GM18519 (cell line): ENCODE measurements around the gene PYROXD2.
"Not testable (repeated sequence)": the region's sequence is repeated elsewhere in the genome, so short reads cannot be mapped to it uniquely, and the experiment has no call there.

Experiments
- ATAC-seq: cut with Tn5 transposase; IDR thresholded peaks from one replicate; pipeline ENCODE4 v1.9.1; 2021; ENCODE audit warnings: mild to moderate bottlenecking, moderate library complexity; ENCODE audit not compliant: unreplicated experiment, low FRiP score

The PYROXD2 gene

DNA sequence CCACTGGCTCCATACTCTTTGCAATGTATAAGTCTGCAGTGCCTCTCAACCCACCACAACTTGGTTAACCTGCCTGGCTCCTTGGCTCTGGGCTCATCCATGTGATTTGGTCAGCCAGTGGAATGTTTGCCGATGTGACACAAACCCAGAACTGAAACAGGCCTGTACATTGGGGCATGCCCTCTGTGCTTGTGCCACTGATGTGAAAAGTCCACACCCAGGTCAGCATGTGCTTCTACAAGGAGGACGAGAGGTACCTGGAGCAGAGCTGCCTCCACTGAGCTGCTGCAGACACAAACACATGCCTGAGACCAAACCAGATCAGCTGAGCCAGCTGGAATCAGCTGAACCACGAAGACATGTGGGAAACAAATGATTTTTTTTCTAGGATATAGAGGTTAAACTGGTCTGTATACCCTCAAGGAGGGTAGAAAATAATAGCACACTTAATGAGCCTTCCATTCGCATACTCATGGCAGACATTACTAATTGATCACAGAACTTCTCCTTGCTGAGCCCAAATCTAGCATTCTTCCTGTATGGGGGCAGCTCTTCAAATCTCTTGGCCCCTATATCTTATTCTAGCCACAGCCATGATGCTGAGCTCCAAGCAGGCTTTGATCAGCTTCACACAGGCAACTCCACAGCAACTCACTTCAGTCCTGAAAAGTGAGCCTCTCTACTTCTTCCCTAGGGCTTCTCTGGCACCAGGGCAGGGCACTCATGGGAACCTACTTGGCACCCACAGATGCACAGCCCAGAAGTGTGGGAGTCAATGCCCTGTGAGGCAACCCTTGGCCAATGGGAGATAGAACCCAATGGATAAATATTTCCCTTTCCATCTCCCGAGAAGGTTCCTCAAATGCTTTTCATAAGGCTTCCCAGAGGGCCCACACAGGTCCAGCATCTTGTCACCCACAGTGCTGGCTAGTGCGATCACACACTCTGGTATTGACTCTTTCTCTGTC is 18.6 kb downstream of the PYROXD2 start:
- ATAC-seq, result no peak

DNA sequence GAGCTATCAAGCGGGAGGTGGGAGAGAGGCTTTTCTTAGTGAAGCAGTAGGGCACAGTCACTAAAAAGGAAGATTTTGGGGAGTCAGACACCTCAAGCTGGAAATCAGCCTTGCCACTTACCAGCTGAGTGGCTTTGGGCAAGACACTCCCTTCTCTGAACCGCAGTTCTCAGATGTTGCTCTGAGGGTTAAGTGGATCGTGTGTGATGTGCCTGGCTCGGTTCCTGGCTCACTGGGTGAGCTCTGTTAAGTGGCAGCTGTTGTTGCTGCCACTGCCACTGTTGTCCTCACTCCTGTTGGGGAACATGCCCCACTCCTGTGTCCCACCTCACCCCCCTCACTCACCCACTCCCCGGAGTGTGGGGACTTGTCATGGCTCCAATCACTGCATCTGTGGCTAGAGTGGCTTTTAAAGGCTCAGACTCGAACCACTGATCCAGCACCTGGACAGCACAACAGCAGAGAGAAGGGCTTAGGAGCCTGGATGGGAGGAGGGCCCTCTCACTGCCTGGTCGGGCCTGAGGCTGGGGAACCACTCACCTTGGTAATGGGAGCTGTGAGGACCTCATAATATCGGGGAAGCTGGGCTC is 20.0 kb downstream of the PYROXD2 start:
- ATAC-seq, result no peak

DNA sequence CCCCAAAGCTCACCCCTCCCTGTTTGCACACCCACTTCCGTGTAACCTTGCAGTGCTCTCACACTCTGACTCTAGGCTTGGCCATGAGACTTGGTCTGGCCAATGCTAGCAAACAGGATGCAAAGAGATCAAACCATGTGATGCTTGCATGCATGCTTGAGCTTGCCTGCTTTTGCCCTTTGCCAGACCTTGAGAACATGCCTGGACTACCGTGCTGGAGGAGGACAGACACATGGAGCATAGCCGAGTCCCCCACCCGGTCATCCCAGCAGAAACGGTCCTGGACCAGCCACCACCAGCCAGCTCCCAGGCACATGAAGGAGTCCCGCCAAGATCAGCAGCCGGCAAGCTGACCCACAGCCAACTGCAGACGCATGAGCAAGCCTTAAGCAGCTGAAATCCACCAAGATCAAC is 23.4 kb downstream of the PYROXD2 start:
- ATAC-seq, result peak; percentile 75

DNA sequence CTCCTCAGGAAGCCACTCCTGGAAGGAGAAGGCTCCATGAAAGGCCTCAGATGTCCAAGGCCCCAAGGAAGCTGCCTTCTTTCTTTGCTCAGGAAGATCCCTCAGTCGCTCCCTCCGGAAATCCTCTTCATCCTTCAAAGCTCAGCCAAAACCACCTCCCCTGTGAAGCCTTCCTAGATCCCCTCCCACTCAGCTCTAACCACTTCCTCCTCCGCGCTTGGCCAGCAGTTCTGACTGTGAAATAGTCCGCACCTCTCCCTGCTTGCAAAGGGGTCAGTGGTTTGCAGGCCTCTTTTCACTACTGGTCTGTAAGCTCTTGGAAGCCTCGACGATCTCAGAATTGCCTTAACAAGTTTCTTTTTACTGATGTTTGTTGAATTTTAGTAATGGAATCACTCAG is 23.9 kb downstream of the PYROXD2 start:
- ATAC-seq, result peak; percentile 36

DNA sequence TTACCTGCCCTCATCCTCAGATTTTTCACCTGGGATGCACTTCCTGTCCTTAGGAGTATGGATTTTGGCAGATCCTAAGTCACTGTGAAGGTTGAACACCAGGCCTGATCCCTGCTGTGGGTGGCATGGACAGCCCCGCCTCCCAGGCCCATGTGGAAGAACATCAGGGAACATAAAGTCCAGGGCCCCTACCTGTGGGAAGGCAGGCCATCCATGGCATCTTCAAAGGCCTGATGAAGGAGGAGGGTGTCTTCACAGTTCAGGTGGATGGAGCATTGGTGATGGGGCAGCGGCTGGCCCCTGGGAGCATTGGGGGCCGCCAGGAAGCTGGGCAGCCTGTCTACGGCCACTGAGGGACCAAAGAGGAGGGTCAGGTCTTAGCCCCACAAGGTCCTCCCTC is 24.6 kb downstream of the PYROXD2 start:
- ATAC-seq, result no peak

DNA sequence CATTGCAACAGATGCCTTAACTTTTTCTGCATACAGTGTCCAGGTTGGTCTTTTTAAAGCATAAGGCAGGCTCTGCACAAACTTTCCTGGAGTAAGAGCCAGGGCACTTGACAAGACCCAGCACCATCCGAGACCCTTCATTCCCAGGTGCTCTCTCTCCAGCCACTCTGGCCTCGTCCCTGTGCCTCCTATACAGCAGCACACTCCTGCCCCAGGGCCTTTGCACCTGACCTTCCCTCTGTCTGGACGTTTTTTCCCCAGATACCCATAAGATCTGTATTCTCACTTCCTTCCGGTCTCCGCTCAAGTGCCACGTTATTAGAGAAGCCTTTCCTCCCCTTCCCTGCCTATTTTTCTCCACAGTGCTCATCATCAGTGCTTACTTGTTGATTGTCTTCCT is 25.6 kb downstream of the PYROXD2 start:
- ATAC-seq, result no peak

DNA sequence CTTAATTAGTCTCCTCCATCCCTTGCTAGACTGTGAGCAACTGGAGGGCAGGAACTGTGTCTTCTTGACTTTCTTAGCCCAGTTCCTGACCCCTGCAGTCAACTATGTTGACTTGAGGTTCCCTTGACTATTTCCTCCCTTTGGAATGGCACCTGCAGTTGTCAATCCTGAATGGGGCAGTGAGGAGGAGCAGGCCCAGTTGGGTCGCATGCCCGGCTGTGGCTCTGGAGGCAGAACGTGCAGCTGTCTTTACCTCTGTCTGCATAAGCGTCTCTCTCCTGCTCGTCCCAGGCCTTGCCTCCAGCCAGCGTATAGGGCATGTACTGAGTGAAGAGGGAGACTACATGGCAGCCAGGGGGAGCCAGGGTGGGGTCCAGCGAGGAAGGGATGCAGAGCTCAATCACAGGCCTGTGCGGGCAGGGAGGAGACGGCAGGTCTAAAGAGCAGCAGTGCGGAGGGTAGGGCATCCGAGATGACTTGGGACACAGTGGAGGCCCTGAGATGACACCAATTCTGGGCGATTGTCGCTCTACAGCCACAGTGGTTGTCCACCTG is 26.8 kb downstream of the PYROXD2 start:
- no peak for ATAC-seq

DNA sequence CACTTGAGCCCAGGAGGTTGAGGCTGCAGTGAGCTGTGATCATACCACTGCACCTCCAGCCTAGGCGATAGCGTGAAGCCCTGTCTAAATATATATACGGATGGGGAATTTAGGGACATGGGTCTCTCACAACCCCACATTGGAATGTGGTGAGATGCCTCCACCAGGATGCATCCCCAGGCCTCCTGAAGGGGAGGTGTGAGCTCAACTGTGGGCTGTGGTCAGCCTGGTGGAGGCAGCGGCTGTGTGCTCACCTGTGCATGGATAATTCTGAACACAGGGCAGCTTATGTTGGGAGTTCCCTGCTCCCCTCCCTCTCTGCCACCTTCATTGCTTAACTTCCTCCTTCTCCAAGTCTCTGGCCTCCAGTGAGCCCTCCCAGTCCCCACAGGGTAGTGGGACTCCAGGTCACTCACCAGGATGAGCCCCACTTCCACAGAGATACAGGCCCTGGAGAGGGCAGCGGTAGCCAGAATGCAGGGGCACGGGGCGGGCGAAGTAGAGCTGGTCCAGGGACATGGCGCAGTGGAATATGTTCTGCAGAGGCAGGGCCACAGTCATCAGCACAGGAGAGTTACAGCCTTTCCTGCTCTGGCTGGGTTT is 30.4 kb downstream of the PYROXD2 start:
- ATAC-seq, result no peak

DNA sequence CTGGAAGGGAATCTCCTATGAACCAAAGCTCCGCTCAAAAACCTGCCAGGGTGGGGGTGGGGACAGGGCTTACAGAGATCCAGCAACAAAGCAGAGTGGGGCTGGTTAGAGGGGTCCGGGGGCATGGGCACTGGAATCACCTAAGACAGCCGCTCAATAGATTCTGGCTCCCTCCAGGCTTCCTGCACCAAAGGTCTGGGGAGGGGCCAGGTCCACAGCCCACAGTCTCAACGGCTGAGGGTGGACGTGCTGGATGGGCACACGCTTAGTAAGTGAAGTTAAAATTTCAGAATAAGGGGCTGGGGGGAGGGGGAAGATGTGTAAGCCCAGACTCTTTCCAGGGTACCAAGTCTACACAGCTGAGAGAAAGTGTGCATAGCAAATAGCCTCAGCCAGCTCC is 31.1 kb downstream of the PYROXD2 start:
- ATAC-seq, result no peak

DNA sequence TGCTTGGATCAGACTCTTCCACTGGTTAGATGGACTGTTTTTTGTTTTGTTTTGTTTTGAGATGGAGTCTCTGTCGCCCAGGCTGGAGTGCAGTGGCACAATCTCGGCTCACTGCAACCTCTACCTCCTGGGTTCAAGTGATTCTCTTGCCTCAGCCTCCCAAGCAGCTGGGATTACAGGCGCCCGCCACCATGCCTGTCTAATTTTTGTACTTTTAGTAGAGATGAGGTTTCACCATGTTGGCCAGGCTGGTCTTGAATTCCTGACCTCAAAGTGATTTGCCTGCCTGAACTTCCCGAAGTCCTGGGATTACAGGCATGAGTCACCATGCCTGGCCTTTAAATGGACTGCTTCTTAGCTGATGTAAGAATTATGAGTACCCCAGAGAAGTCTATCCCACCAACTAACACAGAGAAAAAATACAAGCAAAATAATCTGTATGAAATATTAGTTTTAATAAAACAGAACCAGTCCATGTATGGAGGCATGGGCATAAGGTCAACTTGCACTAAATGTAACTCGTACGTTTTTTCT is 31.8 kb downstream of the PYROXD2 start:
- ATAC-seq, result not testable (repeated sequence)

DNA sequence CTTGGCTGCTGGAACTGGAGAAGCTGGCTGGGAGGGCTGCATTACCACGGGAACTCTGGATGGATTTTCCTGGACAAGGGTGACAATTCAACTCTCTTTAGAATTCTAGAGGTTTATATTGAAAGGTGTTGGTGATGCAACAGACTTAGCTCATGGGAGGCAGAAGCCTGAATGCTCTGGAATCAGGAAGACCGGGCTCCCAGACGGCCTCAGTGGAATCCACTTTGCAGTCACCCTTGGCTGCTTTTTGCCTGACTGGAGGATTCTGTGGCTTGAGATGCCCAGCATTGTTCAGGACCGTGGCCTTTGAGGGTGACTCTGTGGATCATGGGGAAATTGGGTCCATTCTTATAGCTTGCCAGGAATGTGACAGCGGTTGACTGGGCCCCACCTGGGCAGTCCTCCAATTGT is 32.3 kb downstream of the PYROXD2 start:
- no peak for ATAC-seq

DNA sequence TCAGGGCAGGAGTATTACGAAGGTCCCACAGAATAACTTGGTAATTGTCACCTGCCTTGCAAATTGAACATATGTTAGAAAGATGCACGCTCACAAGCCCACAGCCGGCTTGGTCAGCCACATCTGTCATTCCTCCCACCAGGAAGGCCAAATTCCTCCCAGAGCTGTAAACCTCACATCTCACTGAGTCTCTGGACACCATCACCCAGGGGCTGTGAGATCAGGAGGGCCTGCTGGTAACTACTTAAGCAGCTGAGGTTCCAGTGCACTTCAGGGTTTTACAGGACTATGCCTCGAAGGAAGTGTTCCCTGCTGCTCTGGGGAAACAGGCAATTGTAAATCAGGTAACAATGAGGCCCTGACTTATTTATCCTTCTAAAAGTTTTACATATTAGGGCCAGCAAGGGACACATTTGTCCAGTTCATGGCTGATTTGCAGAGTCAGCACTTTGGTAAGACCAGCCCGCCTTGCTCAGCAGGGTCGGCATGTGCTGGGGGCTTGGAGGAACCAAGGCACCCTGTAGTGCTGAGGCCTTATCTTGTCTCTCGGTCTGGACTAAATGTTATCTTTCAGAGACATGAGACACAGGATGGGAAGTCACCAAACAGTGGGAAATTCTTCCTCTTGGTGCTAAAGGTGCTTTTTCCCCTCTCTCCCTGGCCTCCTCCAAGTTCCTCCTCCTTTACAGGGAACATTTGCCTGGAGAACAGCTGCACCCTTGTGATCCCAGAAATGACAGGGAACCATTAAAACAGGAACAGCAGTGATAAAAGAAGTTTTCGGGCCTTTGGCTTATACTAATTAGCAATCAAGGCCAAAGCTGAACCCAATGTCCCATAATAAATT is 34.3 kb downstream of the PYROXD2 start:
- no peak for ATAC-seq

DNA sequence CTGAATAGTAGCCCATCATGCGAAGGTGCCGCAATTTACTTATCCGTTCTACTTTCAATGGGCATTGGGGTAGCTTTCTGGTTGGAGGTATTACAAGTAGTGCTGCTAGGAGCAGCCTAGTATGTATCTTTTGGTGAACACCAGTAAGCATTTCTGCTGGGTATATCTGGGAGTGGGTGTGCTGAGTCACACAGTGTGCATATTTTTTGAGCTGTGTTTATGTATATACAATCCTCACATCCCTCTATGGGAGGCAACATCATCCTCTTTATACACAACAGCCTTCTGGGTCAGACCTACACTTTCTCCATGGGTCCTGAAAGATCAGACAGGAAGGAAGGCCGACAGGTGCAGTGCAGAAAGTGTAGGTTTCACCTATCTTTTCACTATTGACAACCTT is 36.3 kb downstream of the PYROXD2 start:
- ATAC-seq, result no peak

DNA sequence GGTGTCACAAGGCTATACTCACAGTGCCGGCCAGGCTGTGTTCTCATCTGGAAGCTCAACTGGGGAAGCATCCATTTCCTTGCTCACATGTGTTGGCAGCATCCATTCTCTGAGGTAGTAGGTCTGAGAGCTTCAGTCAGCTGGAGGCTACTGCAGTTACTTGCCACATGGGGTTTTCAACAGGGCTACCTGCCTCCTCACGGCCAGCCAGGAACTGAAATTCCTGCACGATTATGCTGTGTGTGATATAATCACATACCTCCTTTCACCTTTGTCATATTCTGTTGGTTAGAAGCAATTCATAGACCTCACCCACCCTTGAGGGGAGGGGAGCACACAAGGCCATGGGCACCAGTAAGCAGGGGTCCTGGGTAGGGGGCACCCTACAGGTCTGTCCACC is 37.4 kb downstream of the PYROXD2 start:
- no peak for ATAC-seq

DNA sequence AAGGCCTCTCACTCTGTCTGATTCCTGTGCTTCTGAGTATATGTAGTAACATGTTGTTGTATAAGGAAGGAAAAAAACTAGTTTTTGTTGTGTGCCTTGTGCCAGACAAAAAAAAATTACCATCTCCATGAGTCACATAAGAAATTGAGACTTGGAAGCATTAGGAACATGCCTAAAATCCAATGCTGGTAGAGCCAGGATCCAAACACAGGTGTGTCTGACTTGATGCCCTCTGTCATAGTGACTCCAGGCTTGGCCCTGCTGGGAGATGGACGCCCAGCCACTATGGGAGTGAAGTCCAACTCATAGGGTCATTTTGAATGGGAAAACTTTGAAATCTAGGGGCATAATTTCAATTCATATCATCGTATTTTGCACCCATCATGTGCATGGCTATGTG is 38.0 kb downstream of the PYROXD2 start:
- ATAC-seq, result no peak

DNA sequence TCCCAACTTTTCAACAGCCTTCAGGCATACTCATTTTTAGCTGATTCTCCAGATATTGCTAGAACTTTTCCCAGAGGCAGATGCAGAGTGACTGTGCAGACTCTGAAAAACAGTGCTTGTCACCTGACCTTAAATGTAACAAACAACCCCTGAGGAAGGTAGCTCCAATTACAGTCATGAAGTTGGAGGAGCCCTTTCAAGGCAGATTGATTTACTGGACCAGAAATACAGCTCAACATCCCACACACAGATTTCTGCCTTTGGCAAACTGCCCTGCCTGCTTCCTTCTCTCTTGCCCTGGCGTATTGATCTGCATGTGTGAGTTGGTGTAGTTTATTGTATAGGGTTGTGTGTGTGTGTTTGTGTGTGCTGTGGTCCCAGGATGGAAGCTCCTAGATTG is 38.5 kb downstream of the PYROXD2 start:
- no peak for ATAC-seq

DNA sequence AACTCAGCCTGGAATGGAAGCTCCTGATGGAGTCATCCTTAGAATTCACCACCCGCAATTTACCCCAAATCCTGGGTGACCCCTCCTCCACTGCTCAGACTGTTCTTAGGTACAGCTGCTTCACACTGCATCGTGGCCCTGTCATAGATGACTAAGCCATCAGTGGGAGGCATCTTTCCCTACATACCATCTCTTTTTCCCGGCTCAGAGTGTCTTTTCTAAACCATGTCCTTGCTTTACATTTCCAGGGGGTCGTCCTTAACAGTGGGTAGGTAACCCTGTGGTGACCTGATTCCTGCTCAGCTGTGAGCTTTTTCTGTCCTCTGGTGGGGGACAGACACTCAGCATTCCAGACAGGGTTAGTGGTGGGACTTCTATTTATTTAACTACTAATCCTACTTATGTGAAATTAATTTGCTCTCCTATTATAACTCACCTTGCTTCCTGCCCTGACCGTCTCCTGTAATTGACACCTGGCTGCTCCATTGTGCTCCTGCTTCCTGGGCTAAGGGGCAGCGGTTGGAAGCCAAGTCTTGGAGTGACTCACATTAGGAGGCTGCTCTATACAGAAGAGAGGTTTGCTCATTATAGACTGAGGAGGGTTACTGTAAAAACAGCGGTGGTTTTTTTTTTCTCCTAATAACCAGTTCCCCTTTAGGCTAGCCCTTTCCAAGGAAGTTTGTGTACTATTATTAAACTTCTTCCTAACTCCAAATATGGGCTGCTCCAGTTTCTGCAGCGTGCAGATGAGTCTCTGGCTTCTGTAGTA is 40.6 kb downstream of the PYROXD2 start:
- no peak for ATAC-seq

DNA sequence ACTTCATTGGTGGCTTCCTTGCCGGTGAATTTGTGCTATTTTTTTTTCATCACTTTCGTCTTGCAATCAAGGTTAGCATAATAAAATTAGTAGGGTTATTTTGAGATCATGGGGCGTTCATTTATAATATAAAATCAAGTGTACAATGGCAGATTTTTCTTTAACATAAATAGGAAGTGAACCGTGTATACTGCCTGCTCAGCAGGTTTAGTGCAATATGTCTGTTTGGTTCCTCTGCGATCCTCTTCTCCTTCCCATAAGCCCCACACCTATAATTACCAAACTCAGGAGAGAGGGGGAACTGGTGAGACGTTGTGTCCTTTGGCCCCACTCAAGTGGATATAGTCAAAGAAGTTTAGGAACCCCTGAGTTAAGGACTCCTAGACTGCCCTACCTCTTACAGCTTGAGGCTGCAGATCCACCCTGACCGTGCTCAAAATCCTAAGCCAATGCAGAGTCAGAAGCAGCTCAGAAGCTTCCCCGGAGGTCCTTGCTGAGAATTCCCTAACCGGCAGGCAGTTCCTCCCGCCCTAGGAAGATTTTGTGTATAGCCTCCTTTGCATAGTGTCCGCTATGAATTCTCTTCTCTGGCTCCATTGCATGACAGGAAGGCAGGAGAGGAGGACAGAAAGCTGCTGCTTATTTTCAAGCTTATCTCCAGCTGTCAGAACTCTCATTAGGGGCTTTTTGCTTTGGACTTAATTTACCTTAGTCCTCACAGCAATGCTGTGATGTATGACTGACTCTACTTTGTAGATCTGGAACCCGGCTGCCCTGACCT is 41.5 kb downstream of the PYROXD2 start:
- ATAC-seq, result no peak
